B cell (primary cell): ENCODE results near the gene EPG5.

Experiments used
- CTCF ChIP-seq: fragments of 200-600 bp; IDR thresholded peaks from one replicate; pipeline ENCODE4 v1.8.0; 2022; ENCODE audit warnings: antibody characterized with exemption, mild to moderate bottlenecking
- EZH2 ChIP-seq: IDR thresholded peaks from 2 replicates; pipeline ENCODE4 v1.6.1; 2012; ENCODE audit warnings: borderline replicate concordance, low read depth, mild to moderate bottlenecking, moderate library complexity, low read length; ENCODE audit not compliant: insufficient read depth, poor library complexity, severe bottlenecking

GRCh38 chr18:45940724-45941123 is 26.4 kb downstream of the EPG5 start:
- TF ChIP-seq CTCF (no peak), EZH2 (no peak)
